Dermis microvascular lymphatic vessel endothelial cell (primary cell): ENCODE results near the gene ISYNA1. TPM values are rescaled to one million over a fixed set of nuclear protein-coding genes. Genes with fewer than 3 reads are reported as not detected.

Source experiments
- DNase-seq, 2 donors: peaks; one replicate each; pipeline versions ENCODE4 v3.0.0 to v3.0.0-alpha.2; 2010; ENCODE audit warnings: low read depth in 2 of 2
- total RNA-seq: library from RNA; depleted of rRNA; stranded (reverse); fragments of >200 nt; gene quantifications from 2 replicates; pipeline ENCODE4 v1.2.1, GENCODE V29; 2014

Gene ISYNA1
- total RNA-seq, 1 donor from 2014 or later, result 38.1 TPM

DNA sequence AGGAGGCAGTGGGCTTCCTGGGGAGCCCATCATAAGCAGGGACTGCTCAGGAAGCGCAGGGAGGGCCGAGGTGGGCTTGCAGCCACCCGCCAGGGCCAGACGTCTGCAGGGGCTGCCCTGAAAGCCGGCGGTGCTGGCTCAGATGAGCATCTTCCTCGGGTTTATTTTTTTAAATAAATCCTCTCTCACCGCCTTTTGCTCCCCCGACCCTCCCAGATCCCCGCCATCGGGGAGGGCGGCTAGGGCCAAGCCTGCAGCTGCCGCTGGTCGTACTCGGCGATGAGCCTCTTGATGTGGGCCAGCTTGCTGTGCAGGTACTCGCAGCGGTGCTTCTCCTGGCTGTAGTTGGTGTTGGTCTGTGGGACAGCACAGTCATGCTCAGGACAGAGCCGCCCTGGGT, 6.6 kb upstream of the ISYNA1 start:
- no peak for DNase-seq

DNA sequence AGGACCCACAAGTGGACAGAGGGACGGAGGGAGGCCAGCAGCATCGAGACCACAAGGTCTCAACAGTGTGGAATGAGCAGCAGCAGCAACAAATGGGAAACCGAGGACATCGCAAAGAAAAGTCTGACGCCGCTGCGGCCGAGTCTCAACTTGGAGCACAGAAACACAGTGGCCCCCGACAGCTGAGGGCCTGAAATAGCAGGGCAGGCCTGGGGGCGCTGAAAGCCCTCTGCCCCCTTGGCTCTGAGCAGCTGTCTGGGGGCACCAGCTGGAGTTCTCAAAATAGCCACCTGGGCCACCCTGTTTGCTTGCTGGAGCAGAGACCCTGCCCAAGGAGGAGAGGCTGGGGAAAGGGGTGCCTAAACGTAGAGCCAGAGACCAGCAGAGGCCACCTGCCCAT, 5.9 kb upstream of the ISYNA1 start:
- DNase-seq, result no peak

DNA sequence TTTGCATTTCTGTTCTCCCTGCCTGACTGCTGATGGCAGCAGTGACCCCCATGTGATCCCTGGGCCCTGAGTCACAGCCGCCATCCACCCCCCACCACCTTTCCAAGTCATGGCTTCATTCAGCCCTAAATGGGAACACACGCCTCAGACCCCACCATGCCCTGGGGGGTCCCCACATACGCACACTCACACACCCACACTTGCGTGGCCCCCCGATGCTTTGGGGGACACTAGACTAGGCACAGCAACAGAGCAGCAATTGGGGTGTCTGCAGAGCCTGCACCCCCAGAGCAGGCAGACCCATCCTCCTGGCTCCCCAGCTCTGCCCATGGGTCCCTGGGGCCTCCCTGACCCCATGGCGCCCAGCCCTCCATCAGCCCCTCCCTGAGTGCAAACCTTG, 5.5 kb upstream of the ISYNA1 start:
- DNase-seq, result no peak

DNA sequence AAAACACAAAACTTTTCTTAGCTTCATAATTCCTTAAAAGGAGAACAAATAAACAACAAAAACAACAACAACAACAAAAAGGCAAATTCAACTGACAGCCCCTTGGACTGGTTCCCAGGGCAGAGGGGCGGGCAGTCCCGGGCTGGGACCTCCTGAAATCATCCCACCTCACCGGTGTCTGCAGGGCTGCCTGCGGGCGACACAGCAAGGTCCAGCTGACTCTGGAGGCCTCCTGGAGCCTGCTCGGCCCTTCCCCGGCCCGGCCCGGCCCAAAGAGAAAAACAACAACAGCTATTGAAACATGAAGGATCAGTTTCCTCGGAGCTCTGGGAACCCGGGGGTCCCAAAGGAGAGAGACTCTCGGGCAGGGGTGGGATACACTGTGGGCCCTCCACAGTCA, 5.0 kb upstream of the ISYNA1 start:
- no peak for DNase-seq

DNA sequence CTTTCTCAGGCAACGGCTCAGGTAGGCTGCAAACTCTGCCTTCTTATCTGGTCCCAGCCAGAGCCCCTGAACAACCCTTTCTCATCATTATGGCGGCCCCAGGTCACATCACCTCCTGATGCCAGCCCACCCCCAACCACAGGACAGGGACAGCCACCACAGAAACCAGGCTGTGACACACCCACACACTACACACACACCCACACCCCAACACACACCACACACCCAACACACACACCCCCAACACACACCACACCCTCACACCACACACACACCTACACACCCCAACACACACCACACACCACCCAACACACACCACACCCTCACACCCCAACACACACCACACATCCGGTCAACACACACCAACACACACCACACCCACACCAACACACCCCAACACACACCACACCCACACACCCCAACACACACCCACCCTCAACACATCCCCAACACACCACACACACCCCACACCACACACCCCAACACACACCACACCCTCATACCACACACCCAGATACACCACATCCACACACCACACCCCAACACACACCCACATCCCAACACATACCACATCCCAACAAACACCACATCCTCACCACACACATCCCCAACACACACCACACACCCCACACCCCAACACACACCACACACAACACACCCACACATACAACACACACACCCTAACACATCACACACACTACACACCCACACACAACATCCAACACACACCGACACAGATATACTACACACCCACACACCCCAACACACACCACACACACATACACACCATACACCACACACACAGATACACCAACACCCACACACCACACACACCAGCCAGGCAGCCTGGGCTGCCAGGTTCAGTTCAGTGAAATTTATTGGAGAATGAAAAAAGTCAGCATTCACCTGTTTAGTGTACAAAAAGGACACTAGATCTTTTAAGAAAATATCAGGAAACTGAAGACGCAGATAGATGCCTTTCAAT, 4.2 kb upstream of the ISYNA1 start:
- no peak for DNase-seq

DNA sequence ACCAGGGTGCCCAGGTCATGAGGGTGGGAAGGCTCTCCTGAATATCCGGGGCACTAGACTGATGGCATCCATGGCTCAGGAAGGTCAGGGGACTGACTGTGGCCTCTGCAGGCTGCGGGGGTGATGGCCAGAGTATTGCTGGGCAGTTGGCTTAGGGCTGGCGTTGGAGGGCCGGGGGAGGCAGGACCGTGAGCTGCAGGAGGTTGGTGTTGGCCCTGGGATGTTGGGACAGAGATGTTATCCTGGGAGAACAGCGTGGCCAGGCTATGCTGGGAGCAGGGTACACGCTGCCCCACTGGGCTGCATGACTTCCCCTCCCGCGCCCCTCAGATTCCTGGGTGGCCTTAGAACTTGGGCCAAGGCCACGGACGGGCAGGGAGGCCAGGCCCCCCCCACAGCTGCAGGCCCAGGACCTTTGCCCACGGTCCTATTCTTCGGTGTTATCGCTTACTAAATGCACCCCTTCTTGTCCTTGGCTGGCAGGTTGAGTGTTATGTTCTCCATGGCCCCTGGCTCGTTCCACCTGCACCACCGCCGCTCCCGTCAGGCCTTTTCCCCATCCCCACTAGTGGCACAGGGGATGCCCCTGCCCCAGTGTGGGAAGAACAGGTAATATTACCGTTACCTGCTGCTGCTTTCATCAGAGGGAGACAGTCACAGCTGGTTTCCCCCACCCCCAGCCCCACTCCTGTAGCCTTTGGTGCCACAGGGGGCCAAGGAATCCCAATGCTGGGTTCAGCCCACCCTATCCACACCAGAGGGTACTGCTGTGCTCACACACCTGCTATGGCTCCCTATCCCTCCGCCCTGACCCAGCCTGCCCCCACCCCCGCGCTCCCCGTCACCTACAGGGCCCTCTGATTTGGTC, 3.2 kb upstream of the ISYNA1 start:
- no peak for DNase-seq

DNA sequence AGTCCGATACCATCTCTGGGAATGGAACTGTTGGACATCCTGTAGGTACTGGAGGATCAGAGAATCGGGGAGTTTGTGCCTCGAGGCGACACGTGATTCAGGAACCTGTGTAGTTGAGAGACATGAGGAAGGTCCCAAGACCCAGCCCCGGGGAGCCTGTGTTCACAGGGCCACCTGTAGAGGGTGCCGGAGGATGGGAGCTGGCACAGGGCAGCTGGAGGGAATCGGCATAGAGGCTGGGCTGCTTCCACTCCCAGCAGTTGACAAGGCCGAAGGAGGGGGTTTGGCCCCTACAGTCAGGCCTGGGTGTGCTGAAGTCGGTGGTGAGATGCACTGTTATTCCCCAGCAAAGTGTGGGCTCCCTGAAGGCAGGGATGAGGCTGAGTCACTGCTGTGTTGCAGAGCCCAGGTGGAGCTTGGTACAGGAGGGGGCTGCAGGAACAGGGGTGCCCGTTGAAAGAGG, 2.5 kb upstream of the ISYNA1 start:
- no peak for DNase-seq

DNA sequence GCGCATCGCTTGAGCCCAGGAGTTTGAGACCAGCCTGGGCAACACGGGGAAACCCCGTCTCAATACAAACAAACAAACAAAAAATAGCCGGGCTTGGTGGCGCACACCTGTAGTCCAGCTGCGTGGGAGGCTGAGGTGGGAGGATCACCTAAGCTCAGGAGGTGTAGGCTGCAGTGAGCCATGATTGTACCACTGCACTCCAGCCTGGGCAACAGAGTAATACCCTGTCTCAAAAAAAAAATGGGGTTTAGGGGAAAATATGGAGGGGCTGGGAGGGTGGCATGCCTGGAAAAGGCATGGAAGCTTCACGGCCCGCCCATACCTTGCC, 1.9 kb upstream of the ISYNA1 start:
- no peak for DNase-seq

DNA sequence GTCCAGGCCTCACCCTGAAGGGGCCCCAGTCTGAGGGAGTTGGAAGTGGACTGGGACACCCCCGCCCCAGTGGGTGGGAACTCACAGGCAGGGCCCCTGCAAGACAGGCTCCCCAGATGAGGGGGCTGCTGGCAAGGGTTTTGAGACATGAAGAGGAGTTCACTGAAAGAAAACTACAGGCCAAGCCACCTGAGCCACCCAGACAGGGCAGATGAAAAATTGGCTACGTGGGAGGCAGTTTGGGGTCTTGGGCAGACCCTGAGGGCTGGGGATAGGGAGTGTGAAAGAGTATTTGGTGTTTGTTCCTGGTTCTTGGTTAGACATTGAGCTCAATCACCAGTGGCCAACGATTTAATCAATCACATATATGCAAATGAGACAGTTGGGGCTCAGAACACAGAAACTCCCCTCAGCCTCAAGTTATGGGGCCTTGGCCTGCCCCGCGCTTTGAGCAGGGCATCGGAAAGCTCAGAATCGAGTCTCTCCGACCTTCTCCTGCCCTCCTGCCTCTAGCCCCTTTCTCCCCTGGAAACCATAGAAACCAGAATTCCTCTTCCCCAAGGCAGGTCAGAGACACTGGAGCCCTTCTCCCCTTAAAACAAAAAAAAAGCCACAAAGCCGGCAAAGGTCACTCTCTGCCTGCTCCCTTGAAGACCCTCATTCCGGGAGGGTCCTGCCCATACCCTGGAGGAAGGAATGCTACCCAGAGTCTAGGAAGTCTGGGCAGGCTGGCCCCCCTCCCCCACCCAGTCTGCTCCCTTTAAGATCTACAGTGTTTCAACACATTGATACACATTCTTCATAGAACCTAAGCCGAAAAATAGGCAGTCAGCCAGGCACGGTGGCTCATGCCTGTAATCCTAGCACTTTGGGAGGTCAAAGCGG, 1.3 kb upstream of the ISYNA1 start:
- no peak for DNase-seq

DNA sequence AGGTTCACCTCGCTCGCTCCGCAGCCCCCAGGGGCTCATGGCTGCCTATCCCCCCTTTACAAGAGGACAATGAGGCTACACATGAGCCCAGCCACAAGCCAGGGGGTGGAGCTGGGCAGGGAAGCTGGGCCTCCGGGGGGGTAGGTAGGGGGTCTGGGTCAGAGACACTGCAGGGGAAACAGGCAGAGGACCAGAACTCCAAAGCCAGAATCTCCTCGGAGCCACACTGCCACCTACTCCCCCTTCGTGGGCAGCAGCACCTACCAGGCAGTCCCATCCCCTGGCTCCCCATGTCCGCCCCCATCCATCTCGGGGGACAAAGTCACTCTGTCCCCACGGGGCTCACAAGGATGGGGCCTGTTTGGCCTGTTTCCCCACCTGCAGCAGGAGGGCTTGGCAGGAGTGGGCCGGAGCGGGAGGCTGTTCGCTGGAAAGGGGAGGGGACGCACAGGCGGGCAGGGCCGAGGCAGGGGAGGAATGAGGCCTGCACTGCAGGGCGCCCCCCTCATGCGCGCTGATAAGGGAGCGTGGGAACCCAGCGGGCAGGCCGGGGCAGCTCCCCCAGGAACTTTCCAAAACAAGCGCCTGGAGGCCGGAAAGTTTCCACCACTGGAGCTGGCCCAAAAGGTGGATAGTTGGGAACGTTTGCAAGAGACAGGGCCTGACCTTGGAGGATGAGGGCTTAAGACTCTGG, 545 bp upstream of the ISYNA1 start:
- peak; percentile 60 to 62 for DNase-seq

DNA sequence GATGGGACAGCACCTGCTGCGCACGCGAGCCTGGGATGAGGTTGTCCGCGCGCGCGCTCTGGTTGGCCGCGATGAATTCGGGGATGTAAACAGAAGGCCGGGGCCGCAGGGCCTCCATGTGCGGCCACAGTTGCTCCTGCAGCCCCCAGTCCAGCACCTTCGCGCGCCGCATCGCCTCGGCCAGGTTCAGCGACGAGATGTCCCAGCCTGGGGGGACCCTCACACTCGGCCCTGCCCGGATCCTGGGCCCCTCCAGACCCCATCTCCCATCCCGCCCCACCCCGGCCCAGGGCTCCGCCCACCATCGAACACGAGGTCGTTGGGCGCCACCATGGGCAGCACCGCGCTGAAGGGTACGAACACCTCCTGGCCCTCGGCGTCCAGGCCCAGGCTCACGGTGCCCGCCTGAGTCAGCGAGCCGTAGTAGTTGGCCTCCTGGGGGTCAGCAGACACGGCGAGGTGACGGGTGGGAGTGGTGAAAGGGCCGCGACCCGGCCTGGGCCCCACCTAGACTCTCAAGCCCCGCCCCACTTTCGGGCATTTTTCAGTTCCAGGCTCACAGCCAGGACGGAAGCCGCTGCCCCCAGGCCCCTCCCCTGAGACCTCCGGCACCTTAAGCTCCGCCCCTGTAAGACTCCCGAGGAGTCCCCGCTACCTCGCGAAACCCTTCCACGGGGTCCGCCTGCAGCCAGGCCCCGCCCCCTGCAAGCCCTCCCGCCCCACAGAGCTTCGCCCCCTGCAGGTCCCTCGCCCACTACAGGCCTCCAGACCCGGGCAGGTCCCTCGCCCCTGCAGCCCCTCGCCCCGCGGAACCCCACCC, 1.1 kb downstream of the ISYNA1 start:
- DNase-seq, result peak in 1 of 2 donors; percentile 83

DNA sequence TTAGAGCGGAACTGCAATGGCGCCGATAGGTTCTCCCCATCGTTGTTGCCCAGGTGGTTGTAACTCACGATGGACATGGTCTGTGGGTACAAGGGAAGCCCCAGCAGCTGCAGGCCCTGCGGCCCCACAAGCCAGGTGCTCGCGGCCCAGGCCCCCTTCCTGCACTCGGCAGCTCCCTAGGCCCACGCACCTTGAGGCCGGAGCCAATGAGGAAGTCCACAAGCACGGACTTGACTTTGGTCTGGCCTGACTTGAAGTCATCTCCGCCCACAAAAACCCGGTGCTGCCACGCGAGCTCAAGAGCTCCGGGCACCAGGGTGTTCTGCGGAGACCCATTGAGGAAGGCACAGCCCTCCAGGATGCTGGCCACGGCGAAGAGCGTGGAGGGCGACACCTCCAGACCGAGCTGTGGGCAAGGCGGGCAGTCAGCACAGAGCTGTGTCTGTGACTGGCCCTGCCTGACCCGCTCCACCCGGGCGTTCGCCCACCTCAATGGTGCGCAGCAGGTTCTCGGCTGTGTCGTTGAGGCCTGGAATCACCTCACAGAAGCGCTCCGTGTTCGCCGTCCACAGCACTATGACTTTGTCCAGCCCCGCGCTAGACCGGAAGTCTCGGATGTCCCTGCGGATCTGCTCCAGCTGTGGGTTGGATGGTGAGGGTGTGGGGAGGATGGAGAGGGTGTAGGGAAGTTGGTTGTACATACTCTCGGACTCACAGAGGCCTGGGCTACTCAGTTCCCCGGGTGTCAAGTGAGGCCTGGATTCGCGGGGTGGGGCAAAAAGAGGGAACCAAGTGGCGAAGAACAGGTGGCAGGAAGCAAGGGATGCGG, 1.9 kb downstream of the ISYNA1 start:
- DNase-seq, result no peak

DNA sequence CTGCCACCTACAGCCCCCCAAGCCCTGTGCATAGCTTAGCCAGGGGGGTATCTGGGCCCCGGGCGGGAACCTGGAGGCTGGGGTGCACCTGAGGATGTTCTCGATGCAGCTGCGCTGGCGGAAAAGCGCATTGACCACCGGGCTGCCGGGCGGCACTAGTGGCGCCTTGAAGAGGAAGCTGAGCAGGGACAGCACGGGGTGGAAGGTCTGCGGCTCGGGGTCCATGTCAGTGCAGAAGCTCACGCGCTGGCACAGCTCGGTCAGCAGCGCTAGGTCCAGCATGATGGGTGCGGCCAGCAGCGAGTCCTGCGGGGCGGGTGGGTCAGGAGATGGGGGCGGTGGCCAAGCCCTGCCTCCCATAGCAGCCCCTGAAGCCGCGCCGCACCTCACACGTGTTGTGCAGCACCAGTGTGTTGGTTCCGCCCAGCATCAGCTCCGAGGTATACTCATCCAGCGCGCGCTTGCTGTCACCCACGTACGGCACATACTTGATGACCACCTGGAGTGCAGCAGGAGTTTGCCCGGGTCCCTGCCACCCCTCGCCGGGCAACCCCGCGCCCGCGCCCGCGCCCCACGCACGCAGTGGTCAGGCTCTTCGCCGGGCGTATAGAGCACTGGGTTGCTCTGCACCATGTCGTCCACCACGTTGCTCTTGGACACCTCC, 2.6 kb downstream of the ISYNA1 start:
- no peak for DNase-seq

DNA sequence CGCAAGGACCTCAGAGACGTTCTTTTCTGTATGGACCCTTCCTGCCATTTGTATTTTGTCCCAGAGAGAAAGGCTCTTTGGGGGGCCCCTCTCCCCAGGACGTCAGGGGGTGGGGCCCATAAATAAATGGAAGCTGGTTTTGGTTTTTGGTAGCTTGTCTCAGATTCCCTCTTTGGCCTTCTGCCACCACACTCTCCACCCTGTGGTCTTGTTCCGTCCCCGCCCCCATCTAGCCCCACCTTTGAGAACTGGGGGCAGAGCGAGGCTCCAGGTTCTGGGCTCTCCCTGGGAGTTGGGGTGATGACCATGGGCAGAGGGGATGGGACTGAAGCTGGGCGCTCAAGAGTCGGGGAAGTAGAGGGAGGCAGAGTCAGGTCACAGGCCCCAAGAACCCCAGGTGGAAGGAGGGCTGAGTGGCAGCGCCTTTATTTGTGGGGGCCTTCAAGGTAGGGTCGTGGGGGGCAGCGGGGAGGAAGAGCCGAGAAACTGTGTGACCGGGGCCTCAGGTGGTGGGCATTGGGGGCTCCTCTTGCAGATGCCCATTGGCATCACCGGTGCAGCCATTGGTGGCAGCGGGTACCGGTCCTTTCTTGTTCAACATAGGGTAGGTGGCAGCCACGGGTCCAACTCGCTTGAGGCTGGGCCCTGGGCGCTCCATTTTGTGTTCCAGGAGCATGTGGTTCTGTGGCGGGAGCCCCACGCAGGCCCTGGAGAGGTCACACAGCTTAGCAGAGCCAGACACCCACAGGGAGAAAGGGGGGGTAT, 3.3 kb downstream of the ISYNA1 start:
- DNase-seq, result no peak

DNA sequence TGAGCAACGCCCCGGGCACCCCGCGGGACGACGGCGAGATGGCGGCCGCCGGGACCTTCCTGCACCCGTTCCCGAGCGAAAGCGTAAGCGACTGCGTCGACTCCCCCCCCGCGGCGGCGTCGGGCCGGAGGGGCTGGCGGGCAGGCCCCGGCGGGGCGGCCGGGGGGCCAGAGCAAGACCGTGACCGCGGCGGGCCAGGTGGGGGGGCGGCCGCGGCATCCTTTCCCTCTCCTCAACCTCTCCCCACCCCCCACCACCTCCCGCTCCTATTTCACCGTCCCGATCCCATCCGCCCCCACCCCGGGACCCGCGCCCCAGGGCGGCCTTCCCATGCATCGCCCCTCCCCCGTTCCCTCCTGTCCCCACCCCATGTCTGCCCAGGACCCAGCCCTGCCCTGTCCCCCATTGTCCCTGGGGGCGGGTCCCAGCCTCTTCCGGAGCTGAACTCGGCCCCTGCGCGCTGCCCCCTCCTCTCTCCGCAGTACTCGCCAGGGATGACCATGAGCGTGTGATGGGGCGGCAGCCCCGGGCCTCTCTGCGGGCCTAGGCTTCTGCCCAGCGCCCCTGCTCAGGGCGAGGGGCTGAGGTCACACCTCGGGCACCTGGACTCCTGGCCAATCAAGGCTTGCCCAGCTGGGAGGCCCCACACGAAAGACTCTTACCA, 4.1 kb downstream of the ISYNA1 start:
- no peak for DNase-seq

DNA sequence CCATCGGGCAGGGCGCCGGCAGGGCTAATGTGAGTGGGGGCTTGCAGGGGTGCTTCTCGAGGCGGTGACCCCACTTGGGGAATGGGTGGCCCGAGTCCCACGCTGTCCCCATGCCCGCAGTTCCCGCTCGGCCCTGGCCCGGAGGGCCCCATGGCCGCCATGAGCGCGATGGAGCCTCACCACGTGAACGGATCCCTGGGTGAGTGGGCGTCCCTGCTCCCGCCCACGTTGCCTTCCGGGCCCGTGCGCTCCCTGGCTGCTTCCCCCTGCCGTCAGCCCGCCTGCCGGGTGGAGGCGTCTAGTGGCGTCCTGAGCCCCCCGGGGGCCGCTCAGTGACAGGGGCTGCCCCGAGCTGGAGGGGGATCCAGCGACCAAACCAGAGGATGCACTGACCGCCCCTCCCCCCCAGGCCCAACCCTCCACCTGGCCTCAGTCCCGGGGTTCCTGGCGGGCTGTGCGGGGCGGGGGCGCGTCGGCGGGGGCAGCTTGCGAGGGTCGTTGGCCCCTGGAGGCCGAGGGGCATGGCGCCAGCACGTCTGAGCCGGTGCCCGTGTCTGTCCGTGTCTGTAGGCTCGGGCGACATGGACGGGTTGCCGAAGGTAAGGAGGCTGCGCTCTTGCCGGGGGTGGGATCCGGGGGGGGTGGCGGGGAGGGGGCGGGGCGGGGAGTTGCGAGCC, 4.8 kb downstream of the ISYNA1 start:
- DNase-seq, result peak in 1 of 2 donors; percentile 62
